Astrocyte (in vitro differentiated cells and primary cell): ENCODE data around the gene UBLCP1.

Experiments used
- CTCF ChIP-seq: IDR thresholded peaks from 2 replicates; pipeline ENCODE4 v1.5.1; 2011; ENCODE audit warnings: low read depth, mild to moderate bottlenecking, inconsistent platforms, low read length, moderate library complexity; ENCODE audit not compliant: insufficient read depth
- EZH2 ChIP-seq: IDR thresholded peaks from 2 replicates; pipeline ENCODE4 v1.6.1; 2012; ENCODE audit warnings: mild to moderate bottlenecking, low read length, inconsistent platforms; ENCODE audit not compliant: insufficient read depth

GRCh38 chr5:159331093-159331973 is 68.2 kb downstream of the UBLCP1 start:
- TF ChIP-seq EZH2: no peak
- peak; percentile 34 for TF ChIP-seq CTCF
